ENCODE data around the gene SF3B2.

GRCh38 chr11:66111158-66111557 lies 59.0 kb downstream of the SF3B2 start:
- no peak for TF ChIP-seq SUZ12 (IDR thresholded peaks at IDR 0.05; ENCODE audit: extremely low read depth, insufficient read depth, insufficient read length)
- no peak for TF ChIP-seq YY1 (IDR thresholded peaks at IDR 0.05; ENCODE audit: insufficient read depth, insufficient read length)

Data from NT2/D1 (cell line).